Measurements from ENCODE around the gene ZBTB1. TPM values are rescaled to one million over a fixed set of nuclear protein-coding genes. Genes with fewer than 3 reads are reported as not detected.

ZBTB1 gene
- total and polyA plus RNA-seq, 2 donors (not counting 1 experiment from before 2014, with no cell fraction given): 52.8 to 108 TPM

DNA sequence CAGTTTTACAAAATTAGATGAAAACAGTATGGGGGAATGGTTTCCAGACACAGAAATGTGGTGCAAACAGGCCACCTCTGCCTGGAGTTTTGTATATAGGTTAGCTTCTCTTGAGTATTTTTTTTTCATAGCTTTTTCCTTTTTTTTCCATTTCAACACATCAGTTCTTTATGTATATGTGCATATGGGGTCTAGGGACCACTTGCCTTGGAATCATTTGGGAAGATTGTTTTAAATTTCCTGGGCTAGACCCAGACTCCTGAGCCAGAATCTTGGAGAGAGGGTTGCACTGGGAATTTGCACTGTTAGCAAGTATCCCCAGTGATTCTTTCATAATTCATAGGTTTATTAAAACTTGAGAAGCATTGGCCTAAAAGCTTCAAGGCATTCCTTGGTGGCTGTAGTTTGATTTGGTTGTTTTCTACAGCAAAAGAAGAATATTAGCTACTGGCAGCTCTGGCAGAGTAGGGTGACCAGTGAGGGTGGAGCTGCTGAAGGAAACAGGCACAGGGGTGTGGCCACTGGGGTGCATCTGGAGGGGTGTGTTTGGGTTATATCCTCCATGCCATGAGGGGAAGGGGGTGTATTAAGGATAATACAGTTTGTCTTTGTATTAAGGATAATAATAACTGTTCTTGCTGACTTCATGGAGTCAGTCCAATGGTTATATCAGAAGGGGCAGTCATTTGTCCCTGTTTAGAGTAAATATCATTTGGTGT lies 68.0 kb downstream of the ZBTB1 start:
- ChIA-PET CTCF (no interaction called here), POLR2A (no interaction called here)
- no peak overlapping the region for H3K27ac ChIP-seq (ENCODE audit: low read length in 2 of 2)

DNA sequence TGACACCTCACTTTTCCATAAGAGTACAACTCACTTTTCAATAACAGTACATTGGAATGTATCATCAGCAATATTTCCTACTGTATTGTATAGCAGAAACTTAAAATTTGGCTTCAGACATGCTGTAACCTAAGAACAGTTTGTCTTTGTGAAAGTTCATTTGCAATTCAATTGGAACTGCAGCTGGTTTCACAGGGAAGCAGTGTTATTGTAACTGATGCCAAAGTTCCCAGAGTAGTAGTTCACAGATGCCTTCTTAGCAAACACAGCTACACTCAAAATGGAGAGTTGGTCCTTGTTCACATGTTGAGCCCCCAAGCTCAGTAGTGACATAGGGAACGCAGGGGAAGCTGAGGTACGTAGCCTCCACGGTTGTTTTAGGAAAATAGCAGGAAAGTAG lies 68.5 kb downstream of the ZBTB1 start:
- H3K36me3 ChIP-seq (replicated peaks in 1 of 2; ENCODE audit: control extremely low read depth in 1 of 2, control insufficient read depth in 1 of 2, extremely low read depth in 1 of 2, insufficient read depth in 2 of 2, low read length in 1 of 2): no peaks in the 10 kb centered on the region
- no peak overlapping the region for H3K4me2 ChIP-seq (replicated peaks; ENCODE audit: low read depth, low read length, poor library complexity, severe bottlenecking)
- H3K9me3 ChIP-seq (ENCODE audit: control extremely low read depth in 1 of 3, control insufficient read depth in 2 of 3, insufficient read depth in 1 of 3, low read length in 2 of 3): no peaks in the 10 kb centered on the region
- DNase-seq: no peak
- Mint-ChIP-seq H3K4me3 (no peak overlapping the region), H3K9me3 (ENCODE audit: insufficient read depth) (no peaks in the 10 kb centered on the region), H3K4me1 (no peaks in the 10 kb centered on the region), H3K27ac (no peak overlapping the region), H3K27me3 (peaks cover 4% of the 10 kb centered on the region)
- intact Hi-C loops (cut with micrococcal nuclease): no loop called here
- TF ChIP-seq, protein P1, sequence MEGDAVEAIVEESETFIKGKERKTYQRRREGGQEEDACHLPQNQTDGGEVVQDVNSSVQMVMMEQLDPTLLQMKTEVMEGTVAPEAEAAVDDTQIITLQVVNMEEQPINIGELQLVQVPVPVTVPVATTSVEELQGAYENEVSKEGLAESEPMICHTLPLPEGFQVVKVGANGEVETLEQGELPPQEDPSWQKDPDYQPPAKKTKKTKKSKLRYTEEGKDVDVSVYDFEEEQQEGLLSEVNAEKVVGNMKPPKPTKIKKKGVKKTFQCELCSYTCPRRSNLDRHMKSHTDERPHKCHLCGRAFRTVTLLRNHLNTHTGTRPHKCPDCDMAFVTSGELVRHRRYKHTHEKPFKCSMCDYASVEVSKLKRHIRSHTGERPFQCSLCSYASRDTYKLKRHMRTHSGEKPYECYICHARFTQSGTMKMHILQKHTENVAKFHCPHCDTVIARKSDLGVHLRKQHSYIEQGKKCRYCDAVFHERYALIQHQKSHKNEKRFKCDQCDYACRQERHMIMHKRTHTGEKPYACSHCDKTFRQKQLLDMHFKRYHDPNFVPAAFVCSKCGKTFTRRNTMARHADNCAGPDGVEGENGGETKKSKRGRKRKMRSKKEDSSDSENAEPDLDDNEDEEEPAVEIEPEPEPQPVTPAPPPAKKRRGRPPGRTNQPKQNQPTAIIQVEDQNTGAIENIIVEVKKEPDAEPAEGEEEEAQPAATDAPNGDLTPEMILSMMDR (IDR thresholded peaks at IDR 0.05): no peak
- no peak for TF ChIP-seq EZH2 (IDR thresholded peaks at IDR 0.05; ENCODE audit: borderline replicate concordance, insufficient read depth, low read depth, low read length, poor library complexity, severe bottlenecking)
- H3K27me3 ChIP-seq (replicated peaks in 1 of 4; ENCODE audit: control extremely low read depth in 1 of 4, control insufficient read depth in 3 of 4, insufficient read depth in 4 of 4, low read length in 3 of 4): no peaks in the 10 kb centered on the region
- POLR2A ChIA-PET: no interaction called here
- CTCF ChIA-PET: no interaction called here
- no peak overlapping the region for H3K27ac ChIP-seq (ENCODE audit: low read length in 2 of 2)
- ATAC-seq (ENCODE audit: low read depth): no peak
- no CpG with 5 or more reads among the region's 3 CpGs for WGBS (ENCODE audit: insufficient coverage)
- H2AFZ ChIP-seq (ENCODE audit: insufficient read depth, low read depth, low read length, poor library complexity, severe bottlenecking): no peak overlapping the region
- H4K20me1 ChIP-seq (ENCODE audit: control insufficient read depth, insufficient read depth, low read length, poor library complexity, severe bottlenecking): no peaks in the 10 kb centered on the region
- no peak overlapping the region for H3K4me3 ChIP-seq (ENCODE audit: control extremely low read depth in 1 of 5, extremely low read depth in 1 of 5, insufficient read depth in 1 of 5, low read depth in 2 of 5, low read length in 4 of 5)
- H3K9ac ChIP-seq (ENCODE audit: low read length): no peak overlapping the region
- H3K79me2 ChIP-seq (ENCODE audit: control insufficient read depth, insufficient read depth, low read length): no peaks in the 10 kb centered on the region
- no peaks in the 10 kb centered on the region for H3K4me1 ChIP-seq (ENCODE audit: control insufficient read depth in 2 of 2, insufficient read depth in 2 of 2, low read length in 2 of 2)

More for the DNA sequence above, 68.0 kb downstream of the ZBTB1 start:
- H3K4me2 ChIP-seq (replicated peaks; ENCODE audit: low read depth, low read length, poor library complexity, severe bottlenecking): no peak overlapping the region
- H3K27me3 Mint-ChIP-seq: peaks cover 4% of the 10 kb centered on the region
- no peaks in the 10 kb centered on the region for H3K4me1 Mint-ChIP-seq
- H3K9ac ChIP-seq (ENCODE audit: low read length): no peak overlapping the region
- no peaks in the 10 kb centered on the region for H3K4me1 ChIP-seq (ENCODE audit: control insufficient read depth in 2 of 2, insufficient read depth in 2 of 2, low read length in 2 of 2)
- no peak overlapping the region for H3K4me3 Mint-ChIP-seq
- no peaks in the 10 kb centered on the region for H3K36me3 ChIP-seq (replicated peaks in 1 of 2; ENCODE audit: control extremely low read depth in 1 of 2, control insufficient read depth in 1 of 2, extremely low read depth in 1 of 2, insufficient read depth in 2 of 2, low read length in 1 of 2)
- intact Hi-C loops (cut with micrococcal nuclease): no loop called here
- no peaks in the 10 kb centered on the region for H4K20me1 ChIP-seq (ENCODE audit: control insufficient read depth, insufficient read depth, low read length, poor library complexity, severe bottlenecking)
- ATAC-seq (ENCODE audit: low read depth): no peak
- H3K27me3 ChIP-seq (replicated peaks in 1 of 4; ENCODE audit: control extremely low read depth in 1 of 4, control insufficient read depth in 3 of 4, insufficient read depth in 4 of 4, low read length in 3 of 4): no peaks in the 10 kb centered on the region
- no peaks in the 10 kb centered on the region for H3K79me2 ChIP-seq (ENCODE audit: control insufficient read depth, insufficient read depth, low read length)
- no peaks in the 10 kb centered on the region for H3K9me3 Mint-ChIP-seq (ENCODE audit: insufficient read depth)
- no peaks in the 10 kb centered on the region for H3K9me3 ChIP-seq (ENCODE audit: control extremely low read depth in 1 of 3, control insufficient read depth in 2 of 3, insufficient read depth in 1 of 3, low read length in 2 of 3)
- no peak overlapping the region for H3K4me3 ChIP-seq (ENCODE audit: control extremely low read depth in 1 of 5, extremely low read depth in 1 of 5, insufficient read depth in 1 of 5, low read depth in 2 of 5, low read length in 4 of 5)
- no peak overlapping the region for H3K27ac Mint-ChIP-seq
- no peak for DNase-seq
- TF ChIP-seq, protein P1 (IDR thresholded peaks at IDR 0.05): no peak
- TF ChIP-seq EZH2 (IDR thresholded peaks at IDR 0.05; ENCODE audit: borderline replicate concordance, insufficient read depth, low read depth, low read length, poor library complexity, severe bottlenecking): no peak
- H2AFZ ChIP-seq (ENCODE audit: insufficient read depth, low read depth, low read length, poor library complexity, severe bottlenecking): no peak overlapping the region

Data from B cell (primary cell).